GM18951 (cell line): ENCODE measurements around the gene PACS2.
"Not testable (repeated sequence)": the region's sequence is repeated elsewhere in the genome, so short reads cannot be mapped to it uniquely, and the experiment has no call there.

ENCODE experiments used
- POLR2A ChIP-seq: IDR thresholded peaks from 4 replicates; pipeline ENCODE4 v1.6.1; 2011; ENCODE audit warnings: mild to moderate bottlenecking; ENCODE audit not compliant: insufficient read length, insufficient read depth; ENCODE audit errors: extremely low read depth
- in situ Hi-C: fragments of 300-500 bp; cut with MboI; formaldehyde crosslinking; loops from one replicate; pipeline ENCODE4 v1.12.0; 2022; ENCODE audit warnings: low sequenced_read_pairs, mixed read lengths, inconsistent platforms; ENCODE audit not compliant: unreplicated experiment

The PACS2 gene

GRCh38 chr14:105314287-105315200, at the start of gene PACS2:
TSS of gene PACS2 (plus strand) at chr14:105314748. CDS start at chr14:105314919, 171 bp downstream.
- in situ Hi-C loops, result no loop called here
- TF ChIP-seq POLR2A, result peak; percentile 50

- no peak for TF ChIP-seq POLR2A
- in situ Hi-C loops, result loop anchor here (10.0 kb wide), 1 partner anchor 63 kb away; no protein-coding TSS in a partner anchor
Observed at GRCh38 chr14:105267820-105268548, 46.6 kb upstream of the PACS2 start.

GRCh38 chr14:105268736-105269354, 45.7 kb upstream of the PACS2 start:
- no peak for TF ChIP-seq POLR2A
- in situ Hi-C loops, result loop anchor here (10.0 kb wide), 1 partner anchor 64 kb away; no protein-coding TSS in a partner anchor

- in situ Hi-C loops, result loop anchor here (10.0 kb wide), 1 partner anchor 65 kb away; no protein-coding TSS in a partner anchor
- no peak for TF ChIP-seq POLR2A
Observed at GRCh38 chr14:105269405-105269804, 45.1 kb upstream of the PACS2 start.

- no peak for TF ChIP-seq POLR2A
- in situ Hi-C loops, result no loop called here
Observed at GRCh38 chr14:105271224-105271890, 43.2 kb upstream of the PACS2 start.

GRCh38 chr14:105272623-105273022, 41.9 kb upstream of the PACS2 start:
- TF ChIP-seq POLR2A, result no peak
- in situ Hi-C loops, result no loop called here

GRCh38 chr14:105273062-105273461, 41.5 kb upstream of the PACS2 start:
- no peak for TF ChIP-seq POLR2A
- in situ Hi-C loops, result no loop called here

GRCh38 chr14:105274637-105275036, 39.9 kb upstream of the PACS2 start:
- no peak for TF ChIP-seq POLR2A
- in situ Hi-C loops, result no loop called here

GRCh38 chr14:105275267-105275946, 39.1 kb upstream of the PACS2 start:
- in situ Hi-C loops, result no loop called here
- TF ChIP-seq POLR2A, result no peak

- in situ Hi-C loops, result not testable (repeated sequence)
Observed at GRCh38 chr14:105277448-105277847, 37.1 kb upstream of the PACS2 start.

- TF ChIP-seq POLR2A, result no peak
- in situ Hi-C loops, result no loop called here
Observed at GRCh38 chr14:105279642-105280361, 34.7 kb upstream of the PACS2 start.

GRCh38 chr14:105280525-105280924, 34.0 kb upstream of the PACS2 start:
- in situ Hi-C loops, result no loop called here
- no peak for TF ChIP-seq POLR2A
